ENCODE measurements around the gene MPP2. TPM values are rescaled to one million over a fixed set of nuclear protein-coding genes. Genes with fewer than 3 reads are reported as not detected.

The MPP2 gene
- total and polyA plus RNA-seq, 2 of the 13 experiments (the other 11 are each of a cell fraction or from before 2014, with no cell fraction given) = 0.20 to 1.7 TPM

DNA sequence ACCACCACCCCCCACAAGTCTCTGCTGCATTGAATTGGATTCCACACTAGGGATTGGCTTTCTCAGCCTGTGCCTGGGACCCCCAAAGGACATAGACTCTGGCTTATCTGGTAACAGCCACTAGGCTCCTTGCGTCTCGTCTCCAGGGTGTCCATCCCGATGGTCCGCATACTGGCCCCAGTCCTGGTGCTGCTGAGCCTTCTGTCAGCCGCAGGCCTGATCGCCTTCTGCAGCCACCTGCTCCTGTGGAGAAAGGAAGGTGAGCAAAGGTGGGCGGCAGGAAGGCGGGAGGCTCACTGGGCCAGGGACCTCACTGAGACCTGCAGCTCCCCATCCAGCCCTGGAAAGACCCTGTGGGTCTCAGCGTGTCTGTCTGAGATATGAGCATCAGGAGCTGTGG, 52.3 kb downstream of the MPP2 start:
- H2AFZ ChIP-seq (ENCODE audit: low read length) = no peak overlapping the region
- WGBS (ENCODE audit: low lambda C conversion rate) = 38% methylated on average over 9 of the region's 9 CpGs
- intact Hi-C loops (cut with micrococcal nuclease; ENCODE audit: unreplicated experiment) = no loop called here
- ChIA-PET POLR2A (interaction anchor here (0.5 kb wide), 1 partner anchor 475 kb away, joined by 3 read pairs; no protein-coding TSS in a partner anchor), CTCF (ENCODE audit: low intra/inter-chr PET ratio, low total read pairs) (no interaction called here)
- H3K27me3 ChIP-seq (ENCODE audit: control insufficient read depth in 1 of 2, insufficient read depth in 2 of 2, low read length in 2 of 2) = peaks cover 10 to 77% of the 10 kb centered on the region in 2 experiments; a peak in 3 of 5 replicates
- no peak overlapping the region for H3K9ac ChIP-seq (ENCODE audit: insufficient read depth, low read depth, low read length)
- ATAC-seq (no peak), FAIRE-seq (no peak), DNase-seq (ENCODE audit: low spot score) (no peak)
- no peak for TF ChIP-seq SRSF9 (IDR thresholded peaks at IDR 0.05; ENCODE audit: borderline replicate concordance, insufficient read depth, low read depth, low read length, poor library complexity, severe bottlenecking)
- TF ChIP-seq, protein P1, sequence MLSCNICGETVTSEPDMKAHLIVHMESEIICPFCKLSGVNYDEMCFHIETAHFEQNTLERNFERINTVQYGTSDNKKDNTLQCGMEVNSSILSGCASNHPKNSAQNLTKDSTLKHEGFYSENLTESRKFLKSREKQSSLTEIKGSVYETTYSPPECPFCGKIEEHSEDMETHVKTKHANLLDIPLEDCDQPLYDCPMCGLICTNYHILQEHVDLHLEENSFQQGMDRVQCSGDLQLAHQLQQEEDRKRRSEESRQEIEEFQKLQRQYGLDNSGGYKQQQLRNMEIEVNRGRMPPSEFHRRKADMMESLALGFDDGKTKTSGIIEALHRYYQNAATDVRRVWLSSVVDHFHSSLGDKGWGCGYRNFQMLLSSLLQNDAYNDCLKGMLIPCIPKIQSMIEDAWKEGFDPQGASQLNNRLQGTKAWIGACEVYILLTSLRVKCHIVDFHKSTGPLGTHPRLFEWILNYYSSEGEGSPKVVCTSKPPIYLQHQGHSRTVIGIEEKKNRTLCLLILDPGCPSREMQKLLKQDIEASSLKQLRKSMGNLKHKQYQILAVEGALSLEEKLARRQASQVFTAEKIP (CRISPR knock-in tag; IDR thresholded peaks at IDR 0.05; ENCODE audit: borderline replicate concordance) = no peak
- no peak for TF ChIP-seq JDP2 (CRISPR knock-in tag; IDR thresholded peaks at IDR 0.05; ENCODE audit: borderline replicate concordance)
- TF ChIP-seq RAD51 (IDR thresholded peaks at IDR 0.05; ENCODE audit: borderline replicate concordance) = no peak
- TF ChIP-seq ZFP36L1 (CRISPR knock-in tag; IDR thresholded peaks at IDR 0.05) = no peak
- TF ChIP-seq U2AF2 (IDR thresholded peaks at IDR 0.05; ENCODE audit: low read depth, low read length) = no peak
- no peaks in the 10 kb centered on the region for H3K79me2 ChIP-seq (ENCODE audit: insufficient read depth, low read length)
- no peaks in the 10 kb centered on the region for H3K9me3 ChIP-seq (ENCODE audit: low read length)
- H3K4me2 ChIP-seq (ENCODE audit: low read depth, low read length) = no peak overlapping the region
- H3K4me3 ChIP-seq (replicated peaks in 1 of 3; ENCODE audit: insufficient read depth in 1 of 3, low read depth in 2 of 3, low read length in 3 of 3) = no peak overlapping the region
- no peaks in the 10 kb centered on the region for H4K20me1 ChIP-seq (ENCODE audit: insufficient read depth, low read length)
- BruUV-seq (replicated peaks) = no TSS peak
- in situ Hi-C loops (cut with HindIII; ENCODE audit: extremely low pct_ligation_motif_present, low pct_unique_long_range_greater_than_20kb) = no loop called here
- no peaks in the 10 kb centered on the region for H3K36me3 ChIP-seq (replicated peaks in 1 of 2; ENCODE audit: control insufficient read depth in 1 of 2, insufficient read depth in 2 of 2, low read length in 2 of 2)
- no peak overlapping the region for H3K27ac ChIP-seq (ENCODE audit: extremely low read length, insufficient read depth, low read length)
- peaks cover 6% of the 10 kb centered on the region; the same call in 1 of the 2 replicates for H3K4me1 ChIP-seq (ENCODE audit: insufficient read depth, low read length)

GRCh38 chr17:43854498-43854897, 52.8 kb downstream of the MPP2 start:
- Histone ChIP-seq H3K9me3 (ENCODE audit: low read length) (no peaks in the 10 kb centered on the region), H3K9ac (ENCODE audit: insufficient read depth, low read depth, low read length) (no peak overlapping the region), H3K36me3 (replicated peaks in 1 of 2; ENCODE audit: control insufficient read depth in 1 of 2, insufficient read depth in 2 of 2, low read length in 2 of 2) (no peaks in the 10 kb centered on the region), H3K4me3 (replicated peaks in 1 of 3; ENCODE audit: insufficient read depth in 1 of 3, low read depth in 2 of 3, low read length in 3 of 3) (no peak overlapping the region), H3K27ac (ENCODE audit: extremely low read length, insufficient read depth, low read length) (no peak overlapping the region), H2AFZ (ENCODE audit: low read length) (no peak overlapping the region), H3K27me3 (ENCODE audit: control insufficient read depth in 1 of 2, insufficient read depth in 2 of 2, low read length in 2 of 2) (peaks cover 8 to 72% of the 10 kb centered on the region in 2 experiments; a peak in 3 of 5 replicates), H3K79me2 (ENCODE audit: insufficient read depth, low read length) (no peaks in the 10 kb centered on the region), H3K4me1 (ENCODE audit: insufficient read depth, low read length) (peaks cover 6% of the 10 kb centered on the region; the same call in 1 of the 2 replicates), H3K4me2 (ENCODE audit: low read depth, low read length) (no peak overlapping the region), H4K20me1 (ENCODE audit: insufficient read depth, low read length) (no peaks in the 10 kb centered on the region)
- WGBS (ENCODE audit: low lambda C conversion rate) = 10% methylated on average over 2 of the region's 8 CpGs
- no peak for DNase-seq (ENCODE audit: low spot score)
- TF ChIP-seq, protein P2, sequence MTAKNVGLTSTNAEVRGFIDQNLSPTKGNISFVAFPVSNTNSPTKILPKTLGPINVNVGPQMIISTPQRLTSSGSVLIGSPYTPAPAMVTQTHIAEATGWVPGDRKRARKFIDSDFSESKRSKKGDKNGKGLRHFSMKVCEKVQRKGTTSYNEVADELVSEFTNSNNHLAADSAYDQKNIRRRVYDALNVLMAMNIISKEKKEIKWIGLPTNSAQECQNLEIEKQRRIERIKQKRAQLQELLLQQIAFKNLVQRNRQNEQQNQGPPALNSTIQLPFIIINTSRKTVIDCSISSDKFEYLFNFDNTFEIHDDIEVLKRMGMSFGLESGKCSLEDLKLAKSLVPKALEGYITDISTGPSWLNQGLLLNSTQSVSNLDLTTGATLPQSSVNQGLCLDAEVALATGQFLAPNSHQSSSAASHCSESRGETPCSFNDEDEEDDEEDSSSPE (CRISPR knock-in tag; IDR thresholded peaks at IDR 0.05) = no peak
- TF ChIP-seq KAT8 (CRISPR knock-in tag; IDR thresholded peaks at IDR 0.05) (no peak), ZNF441 (CRISPR knock-in tag; IDR thresholded peaks at IDR 0.05; ENCODE audit: borderline replicate concordance) (no peak), ATF7-NPFF (CRISPR knock-in tag; IDR thresholded peaks at IDR 0.05; ENCODE audit: low read depth) (no peak), ZC3H13 (CRISPR knock-in tag; IDR thresholded peaks at IDR 0.05) (no peak), GLMP (CRISPR knock-in tag; IDR thresholded peaks at IDR 0.05; ENCODE audit: borderline replicate concordance) (no peak)
- intact Hi-C loops (cut with micrococcal nuclease; ENCODE audit: unreplicated experiment) (no loop called here), in situ Hi-C loops (cut with HindIII; ENCODE audit: extremely low pct_ligation_motif_present, low pct_unique_long_range_greater_than_20kb) (no loop called here)
- BruUV-seq (replicated peaks) = no TSS peak
- FAIRE-seq = no peak
- CTCF ChIA-PET (ENCODE audit: low intra/inter-chr PET ratio, low total read pairs) = no interaction called here
- no peak for ATAC-seq
- POLR2A ChIA-PET = no interaction called here

Data from HepG2 (cell line).